ENCODE results near the gene CYP20A1. TPM values are rescaled to one million over a fixed set of nuclear protein-coding genes. Genes with fewer than 3 reads are reported as not detected.
"Not testable (repeated sequence)": the region's sequence is repeated elsewhere in the genome, so short reads cannot be mapped to it uniquely, and the experiment has no call there.

CYP20A1 gene
- total and polyA plus RNA-seq, 2 of the 8 experiments (the other 6 are each of a cell fraction or from before 2014, with no cell fraction given), result 6.2 to 21.5 TPM

DNA sequence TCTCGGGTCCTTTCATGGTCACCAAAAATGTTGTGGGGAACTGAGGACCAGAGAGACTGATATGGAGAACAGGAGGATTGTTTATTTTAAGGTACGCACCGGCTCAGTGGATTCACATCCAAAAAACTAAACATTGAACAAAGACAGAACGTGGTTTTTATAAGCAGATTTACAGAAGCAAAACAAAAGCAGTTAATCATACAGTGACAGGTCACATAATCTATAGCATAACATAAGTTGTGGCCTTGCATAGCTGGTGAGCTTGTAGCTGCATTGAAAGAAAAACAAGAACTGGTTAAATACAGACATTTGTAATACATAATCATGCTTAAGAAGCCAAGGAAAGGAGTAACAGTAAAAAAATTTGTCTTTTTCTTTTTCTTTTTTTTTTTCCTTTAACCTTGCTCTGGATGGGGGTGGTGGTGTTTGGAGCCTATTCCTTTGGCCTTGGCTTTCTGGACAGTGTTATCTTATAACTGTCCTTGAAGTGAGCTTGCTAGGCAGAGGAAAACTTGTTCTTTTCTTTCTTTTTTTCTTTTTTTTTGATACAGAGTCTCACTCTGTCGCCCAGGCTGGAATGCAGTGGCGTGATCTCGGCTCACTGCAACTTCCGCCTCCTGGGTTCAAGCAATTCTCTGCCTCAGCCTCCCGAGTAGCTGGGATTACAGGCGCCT is 14.7 kb downstream of the CYP20A1 start:
- POLR2A ChIA-PET (ENCODE audit: partially characterized antibody), result interaction anchor here (0.7 kb wide), 1 partner anchor 693 kb away, joined by 3 read pairs; no protein-coding TSS in a partner anchor
- not testable (repeated sequence) for H3K27ac ChIP-seq (ENCODE audit: low read depth, low read length)

More for the DNA sequence above, 14.7 kb downstream of the CYP20A1 start:
- H3K4me1 ChIP-seq (replicated peaks in 1 of 4; ENCODE audit: control insufficient read depth in 3 of 4, insufficient read depth in 4 of 4, low read length in 3 of 4); H2BK120ac ChIP-seq (replicated peaks; ENCODE audit: low read depth, low read length); H3K79me1 ChIP-seq (ENCODE audit: low read depth, low read length); H3K9me3 ChIP-seq (ENCODE audit: insufficient read depth in 2 of 2, low read depth in 1 of 2, low read length in 1 of 2); H3K4me2 ChIP-seq (ENCODE audit: insufficient read depth in 1 of 2, low read depth in 2 of 2, low read length in 2 of 2); H2BK15ac ChIP-seq (ENCODE audit: low read length); DNase-seq (ENCODE audit: low read depth in 1 of 2, low spot score in 2 of 2); H3K9ac ChIP-seq (replicated peaks in 1 of 4; ENCODE audit: extremely low read depth in 1 of 4, low read depth in 3 of 4, low read length in 3 of 4); H3K79me2 ChIP-seq (ENCODE audit: control insufficient read depth in 1 of 2, insufficient read depth in 2 of 2, low read length in 2 of 2); H2AK5ac ChIP-seq (ENCODE audit: low read depth, low read length); H3K18ac ChIP-seq (ENCODE audit: extremely low read depth, low read length); H2BK5ac ChIP-seq (ENCODE audit: low read depth, low read length); H3K4ac ChIP-seq (replicated peaks; ENCODE audit: insufficient read length, low read depth, low read length); H3K27me3 ChIP-seq (replicated peaks in 1 of 4; ENCODE audit: control insufficient read depth in 3 of 4, extremely low read depth in 1 of 4, insufficient read depth in 3 of 4, low read length in 3 of 4); FAIRE-seq; H4K20me1 ChIP-seq (replicated peaks in 1 of 2; ENCODE audit: control insufficient read depth in 1 of 2, insufficient read depth in 2 of 2, low read length in 2 of 2); H4K91ac ChIP-seq (replicated peaks; ENCODE audit: insufficient read length, low read length); H3K23ac ChIP-seq (ENCODE audit: insufficient read length); H2BK12ac ChIP-seq (ENCODE audit: low read depth, low read length); H2AFZ ChIP-seq (ENCODE audit: low read length); H4K8ac ChIP-seq (ENCODE audit: extremely low read depth, insufficient read depth, low read length); H4K5ac ChIP-seq (ENCODE audit: insufficient read length, low read depth, low read length); H3K4me3 ChIP-seq (ENCODE audit: extremely low read depth in 1 of 4, insufficient read depth in 2 of 4, low read depth in 3 of 4, low read length in 4 of 4); H2BK20ac ChIP-seq (ENCODE audit: low read length); H3K14ac ChIP-seq (ENCODE audit: insufficient read length); H3K56ac ChIP-seq (replicated peaks; ENCODE audit: insufficient read length, low read depth, low read length); H3K23me2 ChIP-seq (ENCODE audit: low read depth, low read length): not testable (repeated sequence)
- CTCF ChIA-PET (ENCODE audit: partially characterized antibody), result interaction anchor here (0.6 kb wide), 2 partner anchors 62 to 144 kb away, joined by 3 read pairs; no protein-coding TSS in a partner anchor
- WGBS, 2 experiments (ENCODE audit: extremely low coverage in 1 of 2, insufficient coverage in 1 of 2, insufficient read length in 1 of 2, insufficient replicate concordance in 2 of 2, low coverage in 1 of 2, low lambda C conversion rate in 2 of 2, missing lambda C conversion rate in 1 of 2), result 85% methylated on average over 10 of the region's 10 CpGs; no CpG with 5 or more reads in 1 of the 2 experiments
- H3K36me3 ChIP-seq (ENCODE audit: control insufficient read depth in 2 of 4, insufficient read depth in 4 of 4, low read length in 3 of 4), result peaks cover 0 to 31% (median 12%) of the 10 kb centered on the region in 4 experiments; a peak in 7 of 8 replicates
